Measurements from ENCODE around the gene DCLK2. TPM values are rescaled to one million over a fixed set of nuclear protein-coding genes. Genes with fewer than 3 reads are reported as not detected.

The DCLK2 gene
- total RNA-seq, 2 donors from 2014 or later, result 0.20 to 0.42 TPM

GRCh38 chr4:150253965-150254630 lies 175.9 kb downstream of the DCLK2 start:
- H3K36me3 ChIP-seq (ENCODE audit: control insufficient read depth, insufficient read depth, low read length), result no peaks in the 10 kb centered on the region
- Mint-ChIP-seq H3K4me1 (peaks cover 27% of the 10 kb centered on the region), H3K36me3 (ENCODE audit: low read depth) (no peaks in the 10 kb centered on the region), H3K4me3 (no peak overlapping the region), H3K27ac (no peak overlapping the region), H3K27me3 (ENCODE audit: insufficient read depth) (peaks cover 2% of the 10 kb centered on the region), H3K9me3 (peaks cover 2% of the 10 kb centered on the region)
- TF ChIP-seq, protein P1, sequence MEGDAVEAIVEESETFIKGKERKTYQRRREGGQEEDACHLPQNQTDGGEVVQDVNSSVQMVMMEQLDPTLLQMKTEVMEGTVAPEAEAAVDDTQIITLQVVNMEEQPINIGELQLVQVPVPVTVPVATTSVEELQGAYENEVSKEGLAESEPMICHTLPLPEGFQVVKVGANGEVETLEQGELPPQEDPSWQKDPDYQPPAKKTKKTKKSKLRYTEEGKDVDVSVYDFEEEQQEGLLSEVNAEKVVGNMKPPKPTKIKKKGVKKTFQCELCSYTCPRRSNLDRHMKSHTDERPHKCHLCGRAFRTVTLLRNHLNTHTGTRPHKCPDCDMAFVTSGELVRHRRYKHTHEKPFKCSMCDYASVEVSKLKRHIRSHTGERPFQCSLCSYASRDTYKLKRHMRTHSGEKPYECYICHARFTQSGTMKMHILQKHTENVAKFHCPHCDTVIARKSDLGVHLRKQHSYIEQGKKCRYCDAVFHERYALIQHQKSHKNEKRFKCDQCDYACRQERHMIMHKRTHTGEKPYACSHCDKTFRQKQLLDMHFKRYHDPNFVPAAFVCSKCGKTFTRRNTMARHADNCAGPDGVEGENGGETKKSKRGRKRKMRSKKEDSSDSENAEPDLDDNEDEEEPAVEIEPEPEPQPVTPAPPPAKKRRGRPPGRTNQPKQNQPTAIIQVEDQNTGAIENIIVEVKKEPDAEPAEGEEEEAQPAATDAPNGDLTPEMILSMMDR (conservative IDR thresholded peaks at IDR 0.05), result no peak
- H3K9ac ChIP-seq (ENCODE audit: extremely low read depth, low read length, poor library complexity, severe bottlenecking), result no peak overlapping the region
- DNase-seq, result no peak
- 96 to 98% methylated on average over 18 of the region's 18 CpGs for WGBS, 2 experiments (ENCODE audit: insufficient coverage in 1 of 2, insufficient read length in 1 of 2)
- H3K4me1 ChIP-seq (ENCODE audit: control insufficient read depth, insufficient read depth, low read length), result peaks cover 2% of the 10 kb centered on the region
- H3K9me3 ChIP-seq (ENCODE audit: control insufficient read depth, low read length), result no peaks in the 10 kb centered on the region
- no peak overlapping the region for H3K27ac ChIP-seq (ENCODE audit: low read depth, low read length)
- no peaks in the 10 kb centered on the region for H3K27me3 ChIP-seq (ENCODE audit: control insufficient read depth, insufficient read depth, low read length, poor library complexity, severe bottlenecking)
- H3K4me3 ChIP-seq (ENCODE audit: low read length), result no peak overlapping the region

- Mint-ChIP-seq H3K36me3 (ENCODE audit: low read depth) (no peaks in the 10 kb centered on the region), H3K4me3 (no peak overlapping the region), H3K27me3 (ENCODE audit: insufficient read depth) (peaks cover 2% of the 10 kb centered on the region), H3K27ac (no peak overlapping the region), H3K9me3 (peaks cover 2% of the 10 kb centered on the region), H3K4me1 (peaks cover 31% of the 10 kb centered on the region)
- TF ChIP-seq, protein P1 (conservative IDR thresholded peaks at IDR 0.05), result no peak
- Histone ChIP-seq H3K27me3 (ENCODE audit: control insufficient read depth, insufficient read depth, low read length, poor library complexity, severe bottlenecking) (no peaks in the 10 kb centered on the region), H3K9ac (ENCODE audit: extremely low read depth, low read length, poor library complexity, severe bottlenecking) (no peak overlapping the region), H3K4me1 (ENCODE audit: control insufficient read depth, insufficient read depth, low read length) (peaks cover 2% of the 10 kb centered on the region), H3K9me3 (ENCODE audit: control insufficient read depth, low read length) (no peaks in the 10 kb centered on the region), H3K4me3 (ENCODE audit: low read length) (no peak overlapping the region), H3K27ac (ENCODE audit: low read depth, low read length) (no peak overlapping the region), H3K36me3 (ENCODE audit: control insufficient read depth, insufficient read depth, low read length) (no peaks in the 10 kb centered on the region)
- WGBS, 2 experiments (ENCODE audit: insufficient coverage in 1 of 2, insufficient read length in 1 of 2), result 90 to 92% methylated on average over 10 to 15 of the region's 16 CpGs
- DNase-seq, result no peak
These were observed 177.5 kb downstream of the DCLK2 start for GRCh38 chr4:150255610-150256224.

DNA sequence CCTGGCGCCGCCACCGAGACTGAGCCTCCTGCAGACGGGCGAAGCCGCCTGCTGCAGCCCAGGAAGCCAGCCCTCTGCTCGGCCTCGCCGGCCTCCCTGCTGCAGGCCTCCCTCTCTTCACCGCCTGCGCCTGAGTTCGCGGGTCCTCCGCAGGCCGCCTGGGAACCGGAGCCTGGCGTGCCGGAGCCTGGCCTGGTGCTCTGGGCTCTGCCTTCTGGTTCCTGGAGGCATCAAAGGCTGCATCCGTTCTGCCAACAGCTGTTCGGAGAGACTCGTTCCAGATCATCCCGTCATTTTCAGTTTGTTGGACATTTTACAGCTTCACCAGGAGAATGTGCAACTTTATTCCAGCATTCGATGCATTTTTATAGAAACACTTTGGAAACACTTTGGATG lies 178.0 kb downstream of the DCLK2 start:
- Histone ChIP-seq H3K9me3 (ENCODE audit: control insufficient read depth, low read length) (no peaks in the 10 kb centered on the region), H3K4me1 (ENCODE audit: control insufficient read depth, insufficient read depth, low read length) (peaks cover 2% of the 10 kb centered on the region), H3K4me3 (ENCODE audit: low read length) (no peak overlapping the region), H3K36me3 (ENCODE audit: control insufficient read depth, insufficient read depth, low read length) (no peaks in the 10 kb centered on the region), H3K27me3 (ENCODE audit: control insufficient read depth, insufficient read depth, low read length, poor library complexity, severe bottlenecking) (no peaks in the 10 kb centered on the region), H3K9ac (ENCODE audit: extremely low read depth, low read length, poor library complexity, severe bottlenecking) (no peak overlapping the region), H3K27ac (ENCODE audit: low read depth, low read length) (no peak overlapping the region)
- H3K4me1 Mint-ChIP-seq, result peaks cover 31% of the 10 kb centered on the region
- 95 to 97% methylated on average over 13 to 23 of the region's 23 CpGs for WGBS, 2 experiments (ENCODE audit: insufficient coverage in 1 of 2, insufficient read length in 1 of 2)
- peaks cover 2% of the 10 kb centered on the region for H3K9me3 Mint-ChIP-seq
- no peak for DNase-seq
- peaks cover 2% of the 10 kb centered on the region for H3K27me3 Mint-ChIP-seq (ENCODE audit: insufficient read depth)
- no peaks in the 10 kb centered on the region for H3K36me3 Mint-ChIP-seq (ENCODE audit: low read depth)
- TF ChIP-seq, protein P1 (conservative IDR thresholded peaks at IDR 0.05), result no peak
- H3K27ac Mint-ChIP-seq, result peak overlapping the region; percentile 61
- H3K4me3 Mint-ChIP-seq, result no peak overlapping the region

All from endodermal cell (in vitro differentiated cells).